ENCODE data around the gene CEP112. TPM values are rescaled to one million over a fixed set of nuclear protein-coding genes. Genes with fewer than 3 reads are reported as not detected.

Gene CEP112
- total RNA-seq, 4 donors from 2014 or later: 14.6 to 21.2 (median 20.2) TPM

- Histone ChIP-seq H3K4me3 (replicated peaks in 1 of 3) (no peak overlapping the region), H3K9me3 (no peaks in the 10 kb centered on the region), H3K36me3 (no peaks in the 10 kb centered on the region), H3K4me1 (no peaks in the 10 kb centered on the region), H3K27me3 (no peaks in the 10 kb centered on the region), H3K27ac (no peak overlapping the region)
- 89 to 96% methylated on average over 7 of the region's 7 CpGs for WGBS, 2 donors
- DNase-seq: no peak
- intact Hi-C loops (cut with DNase I): no loop called here
- TF ChIP-seq POLR2A (IDR thresholded peaks at IDR 0.05) (no peak), CTCF (IDR thresholded peaks at IDR 0.05) (no peak)
Measured at GRCh38 chr17:66142428-66142827, 49.5 kb downstream of the CEP112 start.

- TF ChIP-seq CTCF (IDR thresholded peaks at IDR 0.05) (no peak), POLR2A (IDR thresholded peaks at IDR 0.05) (no peak)
- Histone ChIP-seq H3K27ac (no peak overlapping the region), H3K4me3 (replicated peaks in 1 of 3) (no peak overlapping the region), H3K27me3 (no peaks in the 10 kb centered on the region), H3K36me3 (no peaks in the 10 kb centered on the region), H3K9me3 (no peaks in the 10 kb centered on the region), H3K4me1 (no peaks in the 10 kb centered on the region)
- no peak for DNase-seq
- WGBS, 2 donors: 89% methylated on average over 3 of the region's 3 CpGs
- intact Hi-C loops (cut with DNase I): no loop called here
Measured at GRCh38 chr17:66138120-66138519, 53.8 kb downstream of the CEP112 start.

- TF ChIP-seq POLR2A (IDR thresholded peaks at IDR 0.05): no peak
- TF ChIP-seq CTCF (IDR thresholded peaks at IDR 0.05): no peak
Measured at GRCh38 chr17:66135896-66136295, 56.0 kb downstream of the CEP112 start.

GRCh38 chr17:66135219-66135618 lies 56.7 kb downstream of the CEP112 start:
- Histone ChIP-seq H3K4me1 (no peaks in the 10 kb centered on the region), H3K36me3 (no peaks in the 10 kb centered on the region), H3K27ac (no peak overlapping the region), H3K4me3 (replicated peaks in 1 of 3) (no peak overlapping the region), H3K9me3 (no peaks in the 10 kb centered on the region), H3K27me3 (no peaks in the 10 kb centered on the region)
- no peak for DNase-seq
- 85 to 93% methylated on average over 2 of the region's 2 CpGs for WGBS, 2 donors
- TF ChIP-seq POLR2A (IDR thresholded peaks at IDR 0.05) (no peak), CTCF (IDR thresholded peaks at IDR 0.05) (no peak)
- intact Hi-C loops (cut with DNase I): no loop called here

More at GRCh38 chr17:66135896-66136295, 56.0 kb downstream of the CEP112 start:
- Histone ChIP-seq H3K9me3 (no peaks in the 10 kb centered on the region), H3K27ac (no peak overlapping the region), H3K4me1 (no peaks in the 10 kb centered on the region), H3K4me3 (replicated peaks in 1 of 3) (no peak overlapping the region), H3K27me3 (no peaks in the 10 kb centered on the region), H3K36me3 (no peaks in the 10 kb centered on the region)
- intact Hi-C loops (cut with DNase I): no loop called here
- WGBS, 2 donors: 95 to 96% methylated on average over 3 of the region's 3 CpGs
- DNase-seq: no peak

GRCh38 chr17:66129759-66130158 lies 62.2 kb downstream of the CEP112 start:
- Histone ChIP-seq H3K4me3 (replicated peaks in 1 of 3) (no peak overlapping the region), H3K4me1 (no peaks in the 10 kb centered on the region), H3K27me3 (no peaks in the 10 kb centered on the region), H3K27ac (no peak overlapping the region), H3K36me3 (no peaks in the 10 kb centered on the region), H3K9me3 (no peaks in the 10 kb centered on the region)
- 93 to 95% methylated on average over 4 of the region's 4 CpGs for WGBS, 2 donors
- TF ChIP-seq POLR2A (IDR thresholded peaks at IDR 0.05) (no peak), CTCF (IDR thresholded peaks at IDR 0.05) (no peak)
- intact Hi-C loops (cut with DNase I): no loop called here
- no peak for DNase-seq
